Measurements from ENCODE around the gene XPA.

XPA gene

DNA sequence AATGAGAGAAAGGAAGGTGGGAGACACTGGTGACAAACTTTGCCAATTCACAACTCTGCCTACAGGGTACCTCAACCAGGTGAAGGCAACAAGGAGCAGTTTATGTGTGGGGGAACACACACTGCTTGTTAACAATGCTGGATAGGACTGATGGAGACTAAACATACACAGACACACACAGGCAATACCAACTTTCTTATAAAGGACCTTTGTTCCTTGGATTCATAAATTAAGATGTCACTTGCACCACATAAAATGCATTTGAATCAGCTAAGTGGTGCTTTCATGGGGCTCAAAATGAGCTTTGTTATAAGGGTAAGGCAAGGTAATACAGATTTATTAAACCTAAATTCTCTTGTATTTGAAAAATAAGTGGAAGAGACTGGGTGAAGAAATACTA lies 68.0 kb downstream of the XPA start:
- no peak overlapping the region for H3K4me3 ChIP-seq (ENCODE audit: low read length)
- DNase-seq (ENCODE audit: low read depth), result no peak
- TF ChIP-seq, protein P1, sequence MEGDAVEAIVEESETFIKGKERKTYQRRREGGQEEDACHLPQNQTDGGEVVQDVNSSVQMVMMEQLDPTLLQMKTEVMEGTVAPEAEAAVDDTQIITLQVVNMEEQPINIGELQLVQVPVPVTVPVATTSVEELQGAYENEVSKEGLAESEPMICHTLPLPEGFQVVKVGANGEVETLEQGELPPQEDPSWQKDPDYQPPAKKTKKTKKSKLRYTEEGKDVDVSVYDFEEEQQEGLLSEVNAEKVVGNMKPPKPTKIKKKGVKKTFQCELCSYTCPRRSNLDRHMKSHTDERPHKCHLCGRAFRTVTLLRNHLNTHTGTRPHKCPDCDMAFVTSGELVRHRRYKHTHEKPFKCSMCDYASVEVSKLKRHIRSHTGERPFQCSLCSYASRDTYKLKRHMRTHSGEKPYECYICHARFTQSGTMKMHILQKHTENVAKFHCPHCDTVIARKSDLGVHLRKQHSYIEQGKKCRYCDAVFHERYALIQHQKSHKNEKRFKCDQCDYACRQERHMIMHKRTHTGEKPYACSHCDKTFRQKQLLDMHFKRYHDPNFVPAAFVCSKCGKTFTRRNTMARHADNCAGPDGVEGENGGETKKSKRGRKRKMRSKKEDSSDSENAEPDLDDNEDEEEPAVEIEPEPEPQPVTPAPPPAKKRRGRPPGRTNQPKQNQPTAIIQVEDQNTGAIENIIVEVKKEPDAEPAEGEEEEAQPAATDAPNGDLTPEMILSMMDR (IDR thresholded peaks at IDR 0.05; ENCODE audit: insufficient read depth, low read depth, low read length, missing control alignments), result no peak

DNA sequence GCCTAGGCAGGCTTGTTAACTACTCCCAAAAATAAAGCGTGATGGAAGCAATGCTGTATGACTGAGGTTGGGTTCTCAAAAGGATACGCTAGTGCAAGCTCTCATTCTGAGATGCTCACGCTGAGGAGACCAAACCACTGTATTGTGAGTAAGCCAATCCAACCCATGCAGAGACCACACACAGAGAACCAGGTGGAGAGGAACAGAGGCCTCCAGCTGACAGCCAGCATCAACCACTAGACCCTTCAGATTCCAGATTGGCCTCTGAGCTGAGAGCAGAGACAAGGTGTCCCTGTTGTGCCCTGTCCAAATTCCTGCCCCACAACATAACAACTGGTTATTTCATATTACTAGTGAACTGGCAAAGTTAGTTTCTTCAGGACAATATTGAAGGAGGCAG lies 68.5 kb downstream of the XPA start:
- DNase-seq (ENCODE audit: low read depth), result no peak
- H3K4me3 ChIP-seq (ENCODE audit: low read length), result no peak overlapping the region

DNA sequence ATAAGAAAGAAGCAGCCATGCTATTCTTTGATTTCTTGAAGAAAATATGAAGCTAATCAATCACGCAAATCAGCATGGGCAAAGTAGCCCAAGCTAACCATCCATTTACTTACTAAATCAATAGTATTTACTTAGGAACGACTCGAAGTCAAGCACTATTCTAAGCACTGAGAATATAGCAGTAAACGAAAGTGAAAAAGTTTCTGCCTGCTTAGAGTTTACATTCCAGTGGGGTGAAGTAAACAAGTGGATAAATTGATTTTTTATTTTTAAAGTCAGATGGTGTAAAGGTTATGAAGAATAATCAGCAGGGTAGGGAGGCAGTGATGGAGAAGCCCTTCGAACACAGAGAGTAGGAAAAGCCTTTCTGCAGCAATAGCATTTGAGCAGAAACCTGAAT lies 69.5 kb downstream of the XPA start:
- H3K4me3 ChIP-seq (ENCODE audit: low read length), result no peak overlapping the region
- TF ChIP-seq, protein P1 (IDR thresholded peaks at IDR 0.05; ENCODE audit: insufficient read depth, low read depth, low read length, missing control alignments), result no peak
- DNase-seq (ENCODE audit: low read depth), result no peak

More for the DNA sequence above, 68.5 kb downstream of the XPA start:
- TF ChIP-seq, protein P1 (IDR thresholded peaks at IDR 0.05; ENCODE audit: insufficient read depth, low read depth, low read length, missing control alignments), result no peak

DNA sequence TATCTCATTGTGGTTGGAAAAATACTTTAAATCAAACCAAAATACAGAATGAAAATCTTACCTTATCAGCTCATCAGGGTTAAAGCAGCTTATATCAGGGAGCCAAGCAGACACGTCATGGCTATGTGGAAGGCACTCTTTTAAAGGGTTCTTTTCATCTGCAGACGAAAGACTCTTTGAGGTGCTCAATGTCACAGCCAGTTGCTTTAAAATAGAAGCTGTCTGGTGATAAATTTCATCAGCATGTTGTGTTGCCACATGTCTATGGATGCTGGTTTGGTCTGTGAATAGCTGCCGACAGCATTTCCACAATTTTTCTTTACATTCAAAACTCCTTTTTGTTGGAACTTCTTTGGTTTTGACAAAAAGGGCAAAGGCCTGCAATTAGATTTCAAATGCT lies 71.5 kb downstream of the XPA start:
- H3K4me3 ChIP-seq (ENCODE audit: low read length), result no peak overlapping the region
- no peak for DNase-seq (ENCODE audit: low read depth)
- TF ChIP-seq, protein P1 (IDR thresholded peaks at IDR 0.05; ENCODE audit: insufficient read depth, low read depth, low read length, missing control alignments), result no peak
